A549 (cell line): ENCODE results near the gene EXTL1. TPM values are rescaled to one million over a fixed set of nuclear protein-coding genes. Genes with fewer than 3 reads are reported as not detected.

Source experiments
- ATAC-seq, 2 experiments: fragments of 200-7000 bp in 1 of 2; fragments of >200 bp in 1 of 2; cut with Nextera tagmentation in 1 of 2; cut with Tn5 transposase in 1 of 2; 3 replicates each; pipeline versions ENCODE4 v1.8.0 to v1.9.1; 2018 to 2020; ENCODE audit warnings: mild to moderate bottlenecking in 1 of 2, moderate library complexity in 1 of 2
- CTCF ChIA-PET: fragments of 300-600 bp; sonication (Branson Sonifier 250); formaldehyde crosslinking; extraction: SDS; loops from one replicate; lab custom pipeline; 2021; ENCODE audit warnings: antibody characterized with exemption, inconsistent platforms; lab: Yijun Ruan, JAX
- POLR2A ChIA-PET: fragments of 350-600 bp; formaldehyde crosslinking; extraction: SDS; loops from one replicate; lab custom pipeline; 2021; ENCODE audit warnings: antibody characterized with exemption, inconsistent platforms; lab: Yijun Ruan, JAX
- DNase-seq, 2 experiments: peaks; one replicate each; pipeline versions ENCODE4 v3.0.0 to v3.0.0-alpha.2; 2011 to 2016; ENCODE audit warnings: low read depth in 1 of 2, low spot score in 1 of 2
- FAIRE-seq: peaks from 2 replicates; lab custom pipeline; 2011; peaks lifted over from hg19 to GRCh38; lab: Jason Lieb, UNC
- H3K27ac ChIP-seq, 2 experiments: fragments of >200 bp; sonication (Bioruptor Twin); formaldehyde crosslinking; 3 replicates each; pipeline ENCODE4 v1.5.1; 2016 to 2017
- H3K4me1 ChIP-seq: fragments of >200 bp; sonication (Bioruptor Twin); formaldehyde crosslinking; 3 replicates; pipeline ENCODE4 v1.6.1; 2016
- H3K4me2 ChIP-seq: fragments of >200 bp; sonication (Bioruptor Twin); formaldehyde crosslinking; 3 replicates; pipeline ENCODE4 v1.6.1; 2016
- H3K4me3 ChIP-seq: fragments of >200 bp; sonication (Bioruptor Twin); formaldehyde crosslinking; 3 replicates; pipeline ENCODE4 v1.5.1; 2016
- H3K9me3 ChIP-seq: fragments of >200 bp; sonication (Bioruptor Twin); formaldehyde crosslinking; 3 replicates; pipeline ENCODE4 v1.6.1; 2016
- E2F6 ChIP-seq: IDR thresholded peaks from 2 replicates; pipeline ENCODE4 v1.6.1; 2012; ENCODE audit warnings: low read depth, borderline replicate concordance
- EHF ChIP-seq: fragments of 250-450 bp; sonication (Bioruptor Pico); IDR thresholded peaks from 2 replicates; pipeline ENCODE4 v1.5.0; 2020; ENCODE audit warnings: mild to moderate bottlenecking
- FOSB ChIP-seq: fragments of 250-450 bp; sonication (Bioruptor Pico); IDR thresholded peaks from 2 replicates; pipeline ENCODE4 v1.5.0; 2020; ENCODE audit warnings: mild to moderate bottlenecking, moderate library complexity
- FOXS1 ChIP-seq: fragments of 250-450 bp; sonication (Bioruptor Pico); IDR thresholded peaks from 2 replicates; pipeline ENCODE4 v1.5.0; 2020; ENCODE audit warnings: mild to moderate bottlenecking, moderate library complexity
- GATA3 ChIP-seq: IDR thresholded peaks from 2 replicates; pipeline ENCODE4 v1.6.1; 2012; ENCODE audit warnings: borderline replicate concordance
- HEYL ChIP-seq: fragments of 250-450 bp; sonication (Bioruptor Pico); IDR thresholded peaks from 2 replicates; pipeline ENCODE4 v1.8.0; 2021; ENCODE audit warnings: mild to moderate bottlenecking, moderate library complexity
- HMGXB4 ChIP-seq: fragments of 250-450 bp; sonication (Bioruptor Pico); IDR thresholded peaks from 2 replicates; pipeline ENCODE4 v1.5.0; 2021; ENCODE audit warnings: mild to moderate bottlenecking, moderate library complexity, borderline replicate concordance
- HOXA7 ChIP-seq: fragments of 250-450 bp; sonication (Bioruptor Pico); IDR thresholded peaks from 2 replicates; pipeline ENCODE4 v1.5.0; 2020; ENCODE audit warnings: mild to moderate bottlenecking, moderate library complexity
- JUN ChIP-seq, 2 experiments: fragments of >200 bp; sonication (Bioruptor Twin); formaldehyde crosslinking; IDR thresholded peaks; 2 replicates in 1 of 2; 3 replicates in 1 of 2; pipeline ENCODE4 v1.6.1; 2016 to 2017
- JUNB ChIP-seq: fragments of >200 bp; sonication (Bioruptor Twin); formaldehyde crosslinking; IDR thresholded peaks from 2 replicates; pipeline ENCODE4 v1.6.1; 2016
- KDM1A ChIP-seq: fragments of 200-600 bp; sonication (generic); IDR thresholded peaks from 2 replicates; pipeline ENCODE4 v1.6.1; 2016; ENCODE audit warnings: low read depth, mild to moderate bottlenecking
- KDM5A ChIP-seq: fragments of 200-600 bp; sonication (generic); IDR thresholded peaks from 2 replicates; pipeline ENCODE4 v1.6.1; 2016; ENCODE audit warnings: antibody characterized with exemption, mild to moderate bottlenecking
- PHF8 ChIP-seq: fragments of 200-600 bp; sonication (generic); IDR thresholded peaks from 2 replicates; pipeline ENCODE4 v1.6.1; 2016; ENCODE audit warnings: low read depth, mild to moderate bottlenecking, antibody characterized with exemption, moderate library complexity, borderline replicate concordance
- POLR2A ChIP-seq: IDR thresholded peaks from 2 replicates; pipeline ENCODE4 v1.6.1; 2012; ENCODE audit warnings: mild to moderate bottlenecking, low read length
- RCOR1 ChIP-seq: fragments of 150-350 bp; IDR thresholded peaks from 2 replicates; pipeline ENCODE4 v1.6.1; 2014; ENCODE audit warnings: antibody characterized with exemption, low read length, low read depth
- SMC3 ChIP-seq: fragments of >200 bp; sonication (Bioruptor Twin); formaldehyde crosslinking; IDR thresholded peaks from 3 replicates; pipeline ENCODE4 v1.6.1; 2018; ENCODE audit warnings: inconsistent platforms
- SREBF2 ChIP-seq: fragments of 450-650 bp; IDR thresholded peaks from 2 replicates; pipeline ENCODE4 v1.6.1; 2014; ENCODE audit warnings: mild to moderate bottlenecking, moderate library complexity
- ZSCAN20 ChIP-seq: fragments of 250-450 bp; sonication (Bioruptor Pico); IDR thresholded peaks from 2 replicates; pipeline ENCODE4 v1.8.0; 2022; ENCODE audit warnings: mild to moderate bottlenecking, moderate library complexity
- WGBS: methylation state at CpG from one replicate; pipeline ENCODE4 v1.1.6; 2017; ENCODE audit errors: missing lambda C conversion rate; 5-methylcytosine and 5-hydroxymethylcytosine counted together
- polyA plus RNA-seq, 4 experiments: library from polyadenylated mRNA; depleted of rRNA in 3 of 4; stranded (reverse); fragments of >200 nt; fragmentation: RNase III in 1 of 4; extraction: RNeasy Plus Mini Kit Qiagen cat#74134 plus additional on column Dnase treatment in 1 of 4; gene quantifications; 2 replicates in 3 of 4; 3 replicates in 1 of 4; pipeline ENCODE4 v1.2.3, GENCODE V29; 2011 to 2017
- TF ChIP-seq, protein P1 (sequence below): fragments of 150-350 bp; IDR thresholded peaks from 2 replicates; pipeline ENCODE4 v1.6.1; 2014; ENCODE audit warnings: low read depth, mild to moderate bottlenecking, low read length
- TF ChIP-seq, protein P2 (sequence below): fragments of 200-600 bp; sonication (generic); IDR thresholded peaks from 2 replicates; pipeline ENCODE4 v1.6.1; 2016; ENCODE audit warnings: antibody characterized with exemption, mild to moderate bottlenecking, moderate library complexity

Gene EXTL1
- polyA plus RNA-seq, 2 of the 4 experiments (the other 2 are of a cell fraction) = 0.03 to 0.04 TPM

DNA sequence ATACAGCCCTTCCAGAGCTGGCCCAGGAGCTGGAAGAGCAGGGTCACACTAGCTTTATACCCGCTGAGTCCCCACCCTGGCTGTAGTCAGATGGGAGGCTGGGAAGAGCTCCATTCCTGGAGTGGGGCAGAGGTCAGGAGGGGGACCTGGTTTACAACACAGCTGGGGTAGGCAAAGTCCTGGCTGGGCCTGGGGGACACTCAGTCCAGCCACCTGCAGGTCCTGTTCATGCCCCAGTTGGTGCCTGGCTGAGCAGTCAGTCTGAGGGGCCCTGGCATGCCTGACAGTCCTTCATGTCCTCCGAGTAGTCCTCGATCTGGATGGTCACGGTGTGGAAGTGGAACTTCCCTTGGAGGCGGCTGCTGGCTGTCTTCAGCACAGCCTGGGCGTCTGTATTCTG is 17.3 kb downstream of the EXTL1 start:
- H3K27ac ChIP-seq = no peak overlapping the region
- POLR2A ChIA-PET = no interaction called here
- ATAC-seq (no peak), DNase-seq (no peak), FAIRE-seq (no peak)
- no peak overlapping the region for H3K4me2 ChIP-seq
- TF ChIP-seq PHF8 = no peak
- TF ChIP-seq POLR2A = no peak
- TF ChIP-seq FOSB (CRISPR knock-in tag) = no peak
- no peak for TF ChIP-seq ZSCAN20 (CRISPR knock-in tag)
- TF ChIP-seq SMC3 = no peak
- peaks cover 11% of the 10 kb centered on the region for H3K4me1 ChIP-seq
- H3K9me3 ChIP-seq = no peaks in the 10 kb centered on the region
- CTCF ChIA-PET = interaction anchor here (1.0 to 1.7 kb wide), 5 partner anchors 20 to 144 kb away, joined by 3 to 8 read pairs (median 4); no protein-coding TSS in a partner anchor
- no peak overlapping the region for H3K4me3 ChIP-seq
- 90% methylated on average over 2 of the region's 6 CpGs for WGBS

GRCh38 chr1:26041401-26041800 is 19.8 kb downstream of the EXTL1 start:
- FAIRE-seq (no peak), DNase-seq (no peak)
- peaks cover 8% of the 10 kb centered on the region for H3K4me1 ChIP-seq
- H3K27ac ChIP-seq = no peak overlapping the region
- H3K4me2 ChIP-seq = no peak overlapping the region
- TF ChIP-seq, protein P1, sequence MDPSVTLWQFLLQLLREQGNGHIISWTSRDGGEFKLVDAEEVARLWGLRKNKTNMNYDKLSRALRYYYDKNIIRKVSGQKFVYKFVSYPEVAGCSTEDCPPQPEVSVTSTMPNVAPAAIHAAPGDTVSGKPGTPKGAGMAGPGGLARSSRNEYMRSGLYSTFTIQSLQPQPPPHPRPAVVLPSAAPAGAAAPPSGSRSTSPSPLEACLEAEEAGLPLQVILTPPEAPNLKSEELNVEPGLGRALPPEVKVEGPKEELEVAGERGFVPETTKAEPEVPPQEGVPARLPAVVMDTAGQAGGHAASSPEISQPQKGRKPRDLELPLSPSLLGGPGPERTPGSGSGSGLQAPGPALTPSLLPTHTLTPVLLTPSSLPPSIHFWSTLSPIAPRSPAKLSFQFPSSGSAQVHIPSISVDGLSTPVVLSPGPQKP = no peak
- TF ChIP-seq, all 56 proteins: peak for 0
- 61% methylated on average over 7 of the region's 7 CpGs for WGBS
- no peak for ATAC-seq
- Histone ChIP-seq H3K9me3 (no peaks in the 10 kb centered on the region), H3K4me3 (no peak overlapping the region)
- CTCF ChIA-PET = interaction anchor here (0.6 to 1.6 kb wide), 3 partner anchors 64 to 104 kb away, joined by 3 to 4 read pairs (median 4); no protein-coding TSS in a partner anchor
- POLR2A ChIA-PET = interaction anchor here (0.6 kb wide), 1 partner anchor 390 kb away, joined by 3 read pairs; the partner anchor contains the start of gene DHDDS

DNA sequence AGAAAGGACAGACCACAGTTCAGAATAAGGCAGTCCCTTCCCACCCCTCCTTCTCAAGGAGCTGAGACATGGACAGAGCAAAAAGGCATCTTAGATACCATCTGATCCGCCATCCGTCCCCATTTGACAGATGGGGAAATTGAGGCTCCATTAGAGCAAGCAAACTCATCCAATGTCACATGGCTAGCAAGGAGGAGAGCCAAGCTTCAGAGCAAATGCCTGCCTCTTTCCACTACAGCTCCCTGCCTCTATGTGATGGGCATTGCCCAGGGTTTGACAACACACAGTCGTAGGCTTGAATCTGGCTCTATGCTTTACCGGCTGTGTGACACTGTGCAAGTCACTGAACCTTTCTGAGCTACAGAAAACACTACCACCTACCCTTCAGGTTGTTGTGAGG is 20.4 kb downstream of the EXTL1 start:
- no peak for ATAC-seq
- FAIRE-seq = no peak
- Histone ChIP-seq H3K4me2 (no peak overlapping the region), H3K4me1 (peaks cover 4% of the 10 kb centered on the region; the same call in 1 of the 3 replicates), H3K4me3 (no peak overlapping the region), H3K9me3 (no peaks in the 10 kb centered on the region), H3K27ac (no peak overlapping the region)
- ChIA-PET POLR2A (interaction anchor here (0.6 kb wide), 1 partner anchor 390 kb away, joined by 3 read pairs; the partner anchor contains the start of gene DHDDS), CTCF (interaction anchor here (0.6 to 1.6 kb wide), 5 partner anchors 11 to 123 kb away, joined by 3 to 4 read pairs (median 3); no protein-coding TSS in a partner anchor)
- 47% methylated on average over 4 of the region's 4 CpGs for WGBS
- no peak for DNase-seq
- no peak for TF ChIP-seq FOXS1 (CRISPR knock-in tag)
- TF ChIP-seq E2F6 = no peak
- TF ChIP-seq KDM1A = no peak
- no peak for TF ChIP-seq KDM5A
- no peak for TF ChIP-seq HEYL (CRISPR knock-in tag)
- no peak for TF ChIP-seq SREBF2
- no peak for TF ChIP-seq HOXA7
- no peak for TF ChIP-seq GATA3

GRCh38 chr1:26043765-26044164 is 22.2 kb downstream of the EXTL1 start:
- Histone ChIP-seq H3K4me2 (no peak overlapping the region), H3K27ac (no peak overlapping the region), H3K4me3 (no peak overlapping the region), H3K9me3 (no peaks in the 10 kb centered on the region), H3K4me1 (peaks cover 4% of the 10 kb centered on the region; the same call in 1 of the 3 replicates)
- ATAC-seq = no peak
- ChIA-PET CTCF (interaction anchor here (0.9 to 1.9 kb wide), 5 partner anchors 7 to 126 kb away, joined by 3 to 11 read pairs (median 4); partner anchors contain the start of gene ZNF593), POLR2A (no interaction called here)
- WGBS = 81% methylated on average over 2 of the region's 2 CpGs
- DNase-seq = no peak
- no peak for FAIRE-seq
- TF ChIP-seq JUNB (no peak), E2F6 (no peak), RCOR1 (no peak), HMGXB4 (no peak), EHF (no peak), JUN (IDR thresholded peaks at IDR 0.05) (no peak), FOXS1 (CRISPR knock-in tag) (no peak), KDM5A (no peak), ZSCAN20 (CRISPR knock-in tag) (no peak)
- TF ChIP-seq, protein P1 = no peak
- TF ChIP-seq, protein P2, sequence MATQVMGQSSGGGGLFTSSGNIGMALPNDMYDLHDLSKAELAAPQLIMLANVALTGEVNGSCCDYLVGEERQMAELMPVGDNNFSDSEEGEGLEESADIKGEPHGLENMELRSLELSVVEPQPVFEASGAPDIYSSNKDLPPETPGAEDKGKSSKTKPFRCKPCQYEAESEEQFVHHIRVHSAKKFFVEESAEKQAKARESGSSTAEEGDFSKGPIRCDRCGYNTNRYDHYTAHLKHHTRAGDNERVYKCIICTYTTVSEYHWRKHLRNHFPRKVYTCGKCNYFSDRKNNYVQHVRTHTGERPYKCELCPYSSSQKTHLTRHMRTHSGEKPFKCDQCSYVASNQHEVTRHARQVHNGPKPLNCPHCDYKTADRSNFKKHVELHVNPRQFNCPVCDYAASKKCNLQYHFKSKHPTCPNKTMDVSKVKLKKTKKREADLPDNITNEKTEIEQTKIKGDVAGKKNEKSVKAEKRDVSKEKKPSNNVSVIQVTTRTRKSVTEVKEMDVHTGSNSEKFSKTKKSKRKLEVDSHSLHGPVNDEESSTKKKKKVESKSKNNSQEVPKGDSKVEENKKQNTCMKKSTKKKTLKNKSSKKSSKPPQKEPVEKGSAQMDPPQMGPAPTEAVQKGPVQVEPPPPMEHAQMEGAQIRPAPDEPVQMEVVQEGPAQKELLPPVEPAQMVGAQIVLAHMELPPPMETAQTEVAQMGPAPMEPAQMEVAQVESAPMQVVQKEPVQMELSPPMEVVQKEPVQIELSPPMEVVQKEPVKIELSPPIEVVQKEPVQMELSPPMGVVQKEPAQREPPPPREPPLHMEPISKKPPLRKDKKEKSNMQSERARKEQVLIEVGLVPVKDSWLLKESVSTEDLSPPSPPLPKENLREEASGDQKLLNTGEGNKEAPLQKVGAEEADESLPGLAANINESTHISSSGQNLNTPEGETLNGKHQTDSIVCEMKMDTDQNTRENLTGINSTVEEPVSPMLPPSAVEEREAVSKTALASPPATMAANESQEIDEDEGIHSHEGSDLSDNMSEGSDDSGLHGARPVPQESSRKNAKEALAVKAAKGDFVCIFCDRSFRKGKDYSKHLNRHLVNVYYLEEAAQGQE = no peak
